Rectal smooth muscle tissue (tissue), 1 donor: ENCODE data around the gene IP6K3.

ENCODE experiments used
- H3K27ac ChIP-seq: one replicate; pipeline ENCODE4 v1.7.0; 2013; ENCODE audit warnings: low read depth, low read length, inconsistent platforms
- H3K27me3 ChIP-seq: one replicate; pipeline ENCODE4 v1.7.0; 2013; ENCODE audit warnings: low read length; ENCODE audit not compliant: control insufficient read depth, insufficient read depth
- H3K36me3 ChIP-seq: one replicate; pipeline ENCODE4 v1.7.0; 2013; ENCODE audit warnings: low read length; ENCODE audit not compliant: control insufficient read depth, insufficient read depth
- H3K4me1 ChIP-seq: one replicate; pipeline ENCODE4 v1.7.0; 2013; ENCODE audit warnings: low read length; ENCODE audit not compliant: control insufficient read depth, insufficient read depth
- H3K4me3 ChIP-seq: one replicate; pipeline ENCODE4 v1.7.0; 2013; ENCODE audit warnings: low read length
- H3K9ac ChIP-seq: one replicate; pipeline ENCODE4 v1.7.0; 2013; ENCODE audit warnings: low read length

The IP6K3 gene

GRCh38 chr6:33740794-33741193, 5.9 kb downstream of the IP6K3 start:
- Histone ChIP-seq H3K9ac (no peak overlapping the region), H3K27me3 (no peaks in the 10 kb centered on the region), H3K27ac (no peak overlapping the region), H3K4me1 (peaks cover 9% of the 10 kb centered on the region), H3K36me3 (no peaks in the 10 kb centered on the region), H3K4me3 (no peak overlapping the region)

GRCh38 chr6:33740204-33740608, 6.5 kb downstream of the IP6K3 start:
- Histone ChIP-seq H3K4me1 (peaks cover 5% of the 10 kb centered on the region), H3K9ac (no peak overlapping the region), H3K4me3 (no peak overlapping the region)

DNA sequence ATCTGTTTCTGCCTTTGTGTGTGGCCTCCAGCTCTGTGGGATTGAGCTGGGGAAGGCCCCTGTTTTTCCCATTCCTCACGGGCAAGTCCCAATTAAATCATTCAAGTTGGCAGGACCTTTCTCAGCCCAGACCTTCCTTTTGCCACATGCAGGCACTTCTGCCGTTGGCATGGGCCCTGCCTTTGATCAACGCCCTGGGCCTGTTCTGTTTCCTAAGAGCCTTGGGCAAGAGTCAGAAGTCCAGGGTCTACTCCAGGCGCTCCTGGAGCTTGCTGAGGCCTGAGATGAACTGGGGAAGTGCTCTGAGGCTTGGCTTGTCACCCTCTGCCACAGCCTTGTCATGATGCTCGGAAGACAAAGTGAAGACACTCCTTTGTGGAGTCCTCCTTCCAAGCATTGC, 7.1 kb downstream of the IP6K3 start:
- Histone ChIP-seq H3K4me3 (no peak overlapping the region), H3K36me3 (no peaks in the 10 kb centered on the region), H3K9ac (no peak overlapping the region), H3K27ac (no peak overlapping the region), H3K4me1 (peaks cover 3% of the 10 kb centered on the region), H3K27me3 (no peaks in the 10 kb centered on the region)

More at GRCh38 chr6:33740204-33740608, 6.5 kb downstream of the IP6K3 start:
- Histone ChIP-seq H3K27me3 (no peaks in the 10 kb centered on the region), H3K36me3 (no peaks in the 10 kb centered on the region), H3K27ac (no peak overlapping the region)

DNA sequence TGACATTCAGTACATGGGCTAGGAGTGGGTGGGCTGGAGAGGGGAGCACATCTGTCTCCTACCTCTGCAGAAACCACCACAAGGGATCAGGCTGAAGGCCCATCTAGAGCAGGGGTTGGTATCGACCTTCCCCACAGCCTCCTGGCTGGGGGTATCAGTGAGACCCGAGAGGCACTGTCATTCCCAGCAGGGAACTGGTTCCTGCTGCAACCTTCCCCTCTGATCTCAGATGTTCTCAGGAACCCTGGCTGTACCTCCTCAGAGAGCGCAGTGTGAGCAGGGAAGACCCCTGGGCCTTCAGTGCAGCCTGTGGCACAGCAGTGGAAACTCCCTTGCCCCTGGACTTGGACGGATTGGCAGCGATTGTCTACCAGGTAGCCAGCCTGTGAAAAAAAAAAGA, 7.8 kb downstream of the IP6K3 start:
- H3K4me1 ChIP-seq = no peaks in the 10 kb centered on the region
- H3K4me3 ChIP-seq = no peak overlapping the region
- H3K9ac ChIP-seq = no peak overlapping the region
- H3K36me3 ChIP-seq = no peaks in the 10 kb centered on the region
- no peaks in the 10 kb centered on the region for H3K27me3 ChIP-seq
- H3K27ac ChIP-seq = no peak overlapping the region

- no peak overlapping the region for H3K27ac ChIP-seq
- H3K27me3 ChIP-seq = no peaks in the 10 kb centered on the region
- H3K36me3 ChIP-seq = no peaks in the 10 kb centered on the region
- H3K4me3 ChIP-seq = no peak overlapping the region
- no peak overlapping the region for H3K9ac ChIP-seq
- no peaks in the 10 kb centered on the region for H3K4me1 ChIP-seq
Observed at GRCh38 chr6:33738153-33738552, 8.6 kb downstream of the IP6K3 start.

GRCh38 chr6:33737267-33738026, 9.3 kb downstream of the IP6K3 start:
- H3K27ac ChIP-seq = no peak overlapping the region
- H3K9ac ChIP-seq = no peak overlapping the region
- H3K36me3 ChIP-seq = no peaks in the 10 kb centered on the region
- no peak overlapping the region for H3K4me3 ChIP-seq
- H3K27me3 ChIP-seq = no peaks in the 10 kb centered on the region
- H3K4me1 ChIP-seq = no peaks in the 10 kb centered on the region

- Histone ChIP-seq H3K9ac (no peak overlapping the region), H3K27me3 (peaks cover 2% of the 10 kb centered on the region), H3K36me3 (no peaks in the 10 kb centered on the region), H3K4me3 (no peak overlapping the region), H3K27ac (no peak overlapping the region), H3K4me1 (no peaks in the 10 kb centered on the region)
Observed at GRCh38 chr6:33735216-33735615, 11.5 kb downstream of the IP6K3 start.

GRCh38 chr6:33733709-33734007, 13.0 kb downstream of the IP6K3 start:
- Histone ChIP-seq H3K4me1 (no peaks in the 10 kb centered on the region), H3K27ac (no peak overlapping the region), H3K4me3 (no peak overlapping the region), H3K27me3 (peaks cover 2% of the 10 kb centered on the region), H3K36me3 (no peaks in the 10 kb centered on the region), H3K9ac (no peak overlapping the region)

DNA sequence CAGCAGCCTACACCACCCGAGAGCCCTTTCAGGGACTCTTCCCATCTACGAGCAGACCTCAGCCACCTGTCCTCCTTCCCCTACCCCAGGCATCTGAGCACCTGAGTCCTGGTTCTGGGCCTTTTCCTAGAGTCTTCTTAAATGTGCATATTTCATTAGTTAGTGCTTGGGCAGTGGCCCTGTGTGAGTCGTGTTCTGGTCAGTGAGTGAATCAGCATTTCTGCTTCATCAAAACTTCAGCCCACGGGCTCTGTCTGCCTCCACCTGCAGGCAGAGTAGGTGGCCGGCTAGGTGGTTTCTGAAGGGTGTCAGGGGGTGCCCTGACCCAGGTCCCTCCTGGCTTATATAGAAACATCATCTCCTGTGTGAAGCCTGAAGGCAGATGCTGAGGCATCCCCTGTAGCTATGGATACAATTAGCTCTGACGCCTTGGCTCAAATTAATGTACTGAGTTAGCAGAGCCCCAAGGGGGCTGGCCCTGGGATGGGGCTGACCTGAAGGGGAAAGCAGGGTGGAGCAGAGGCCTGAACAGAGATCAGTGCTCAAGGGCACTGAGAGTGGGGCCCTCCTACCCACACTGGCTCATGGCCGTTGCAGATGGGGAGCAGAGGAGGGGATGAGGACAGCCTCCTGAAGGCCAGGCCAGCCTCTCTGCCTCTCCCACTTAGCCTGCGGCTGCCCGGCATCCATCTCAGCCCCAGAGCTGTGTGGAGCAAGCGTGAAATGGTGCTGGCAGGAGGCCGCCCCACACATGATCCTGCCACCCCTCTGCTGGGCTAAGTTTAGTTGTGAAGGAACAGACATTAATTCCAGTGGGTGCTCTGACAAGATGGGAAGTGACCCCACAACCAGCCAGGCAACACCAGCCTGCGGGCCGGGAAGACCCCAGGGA, 13.6 kb downstream of the IP6K3 start:
- Histone ChIP-seq H3K27ac (no peak overlapping the region), H3K27me3 (peaks cover 2% of the 10 kb centered on the region), H3K36me3 (no peaks in the 10 kb centered on the region), H3K4me1 (no peaks in the 10 kb centered on the region), H3K9ac (no peak overlapping the region), H3K4me3 (no peak overlapping the region)

DNA sequence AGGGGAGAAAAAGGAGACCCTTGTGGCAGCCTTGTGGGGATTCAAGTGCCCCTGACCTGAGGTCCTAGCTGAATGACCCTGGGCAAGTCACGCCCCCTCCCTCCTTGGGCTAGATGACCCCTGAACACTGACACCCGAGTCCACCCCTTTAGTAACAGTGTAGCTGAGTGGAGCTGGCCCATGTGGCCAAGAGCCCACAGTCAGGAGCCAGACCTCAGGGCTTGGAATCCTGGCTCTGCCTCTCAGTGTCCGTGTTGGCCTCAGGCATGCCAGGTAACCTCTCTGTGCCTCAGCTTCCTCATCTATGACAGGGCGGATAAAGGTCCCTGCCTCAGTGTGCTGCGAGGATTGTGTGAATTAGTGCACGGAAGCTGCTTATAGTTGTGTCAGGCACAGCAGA, 14.3 kb downstream of the IP6K3 start:
- Histone ChIP-seq H3K9ac (no peak overlapping the region), H3K36me3 (no peaks in the 10 kb centered on the region), H3K27me3 (peaks cover 2% of the 10 kb centered on the region), H3K4me1 (no peaks in the 10 kb centered on the region), H3K4me3 (no peak overlapping the region), H3K27ac (no peak overlapping the region)

GRCh38 chr6:33731751-33732282, 14.9 kb downstream of the IP6K3 start:
- Histone ChIP-seq H3K9ac (no peak overlapping the region), H3K4me1 (no peaks in the 10 kb centered on the region), H3K27me3 (peaks cover 2% of the 10 kb centered on the region), H3K36me3 (no peaks in the 10 kb centered on the region), H3K4me3 (no peak overlapping the region), H3K27ac (no peak overlapping the region)

DNA sequence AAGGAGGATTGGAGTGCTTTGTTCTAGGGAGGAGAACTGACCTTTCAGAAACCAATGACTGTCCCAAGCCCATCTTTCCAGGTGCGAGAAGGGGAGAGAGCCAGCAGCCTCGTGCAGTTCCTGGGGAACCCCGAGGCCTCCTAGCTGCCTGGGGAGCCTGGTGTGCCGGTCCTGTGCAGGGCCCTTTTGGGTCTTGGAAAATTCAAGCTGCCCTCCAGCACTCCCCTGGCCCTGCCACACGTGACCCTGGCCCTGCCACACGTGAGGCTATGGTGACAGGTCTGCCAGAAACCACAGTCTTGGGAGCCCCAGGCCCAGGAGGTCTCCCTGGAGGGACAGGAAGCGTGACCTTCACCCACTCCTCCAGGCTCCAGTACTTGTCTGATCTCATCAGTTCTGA, 15.7 kb downstream of the IP6K3 start:
- Histone ChIP-seq H3K4me3 (no peak overlapping the region), H3K9ac (no peak overlapping the region), H3K4me1 (no peaks in the 10 kb centered on the region), H3K27me3 (peaks cover 2% of the 10 kb centered on the region), H3K36me3 (no peaks in the 10 kb centered on the region), H3K27ac (no peak overlapping the region)
